Femur (tissue), 1 donor: Measurements from ENCODE around the gene CENPO.
"Not testable (repeated sequence)": the region's sequence is repeated elsewhere in the genome, so short reads cannot be mapped to it uniquely, and the experiment has no call there.

Experiments
- DNase-seq: peaks from one replicate; pipeline ENCODE4 v3.0.0-alpha.2; 2017

Gene CENPO

GRCh38 chr2:24824966-24825882, 32.0 kb downstream of the CENPO start:
- no peak for DNase-seq

- no peak for DNase-seq
These were observed 32.9 kb downstream of the CENPO start for GRCh38 chr2:24825883-24826772.

GRCh38 chr2:24826773-24827145, 33.5 kb downstream of the CENPO start:
- DNase-seq = no peak

GRCh38 chr2:24827321-24828237, 34.4 kb downstream of the CENPO start:
- DNase-seq = peak; percentile 90

- DNase-seq = no peak
These were observed 35.2 kb downstream of the CENPO start for GRCh38 chr2:24828238-24828996.

- no peak for DNase-seq
These were observed 37.1 kb downstream of the CENPO start for GRCh38 chr2:24830351-24830750.

GRCh38 chr2:24830786-24831185, 37.6 kb downstream of the CENPO start:
- no peak for DNase-seq

- DNase-seq = no peak
These were observed 38.2 kb downstream of the CENPO start for GRCh38 chr2:24831221-24832072.

- DNase-seq = peak; percentile 60
These were observed 38.8 kb downstream of the CENPO start for GRCh38 chr2:24832073-24832461.

- no peak for DNase-seq
These were observed 39.3 kb downstream of the CENPO start for GRCh38 chr2:24832521-24832920.

GRCh38 chr2:24832931-24833701, 39.9 kb downstream of the CENPO start:
- DNase-seq = no peak

- no peak for DNase-seq
These were observed 40.9 kb downstream of the CENPO start for GRCh38 chr2:24833821-24834732.

- DNase-seq = no peak
These were observed 41.6 kb downstream of the CENPO start for GRCh38 chr2:24834733-24835395.

GRCh38 chr2:24835411-24835810, 42.2 kb downstream of the CENPO start:
- not testable (repeated sequence) for DNase-seq

- no peak for DNase-seq
These were observed 43.0 kb downstream of the CENPO start for GRCh38 chr2:24836206-24836605.

- DNase-seq = no peak
These were observed 43.5 kb downstream of the CENPO start for GRCh38 chr2:24836706-24837105.

- no peak for DNase-seq
These were observed 44.8 kb downstream of the CENPO start for GRCh38 chr2:24837996-24838513.

GRCh38 chr2:24838541-24838940, 45.3 kb downstream of the CENPO start:
- DNase-seq = no peak
